ENCODE results near the gene LIPI. TPM values are rescaled to one million over a fixed set of nuclear protein-coding genes. Genes with fewer than 3 reads are reported as not detected.
"Not testable (repeated sequence)": the region's sequence is repeated elsewhere in the genome, so short reads cannot be mapped to it uniquely, and the experiment has no call there.

Gene LIPI
- total RNA-seq, 3 donors from 2014 or later (not counting 1 experiment from before 2014, with no cell fraction given) = not detected

DNA sequence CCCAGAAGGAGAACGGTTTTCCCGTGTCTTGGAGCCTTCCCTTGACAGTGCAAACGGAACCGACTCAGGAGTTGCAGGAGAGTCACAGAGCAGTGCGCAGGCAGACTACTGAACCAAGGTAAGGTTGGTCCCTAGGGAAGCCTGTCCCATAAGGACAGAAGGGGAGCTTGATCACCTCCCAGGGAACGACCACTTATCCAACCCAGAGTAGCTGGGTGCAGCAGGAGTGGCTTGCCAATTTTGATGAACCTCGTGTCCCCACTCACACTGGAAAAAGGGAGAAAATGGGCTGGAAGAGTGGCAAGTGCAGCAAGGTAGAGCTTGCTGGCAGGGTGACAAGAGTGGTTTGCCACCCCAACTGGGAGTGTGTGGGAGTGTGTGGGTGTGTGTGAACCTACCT lies 95.1 kb downstream of the LIPI start:
- TF ChIP-seq, protein P1, sequence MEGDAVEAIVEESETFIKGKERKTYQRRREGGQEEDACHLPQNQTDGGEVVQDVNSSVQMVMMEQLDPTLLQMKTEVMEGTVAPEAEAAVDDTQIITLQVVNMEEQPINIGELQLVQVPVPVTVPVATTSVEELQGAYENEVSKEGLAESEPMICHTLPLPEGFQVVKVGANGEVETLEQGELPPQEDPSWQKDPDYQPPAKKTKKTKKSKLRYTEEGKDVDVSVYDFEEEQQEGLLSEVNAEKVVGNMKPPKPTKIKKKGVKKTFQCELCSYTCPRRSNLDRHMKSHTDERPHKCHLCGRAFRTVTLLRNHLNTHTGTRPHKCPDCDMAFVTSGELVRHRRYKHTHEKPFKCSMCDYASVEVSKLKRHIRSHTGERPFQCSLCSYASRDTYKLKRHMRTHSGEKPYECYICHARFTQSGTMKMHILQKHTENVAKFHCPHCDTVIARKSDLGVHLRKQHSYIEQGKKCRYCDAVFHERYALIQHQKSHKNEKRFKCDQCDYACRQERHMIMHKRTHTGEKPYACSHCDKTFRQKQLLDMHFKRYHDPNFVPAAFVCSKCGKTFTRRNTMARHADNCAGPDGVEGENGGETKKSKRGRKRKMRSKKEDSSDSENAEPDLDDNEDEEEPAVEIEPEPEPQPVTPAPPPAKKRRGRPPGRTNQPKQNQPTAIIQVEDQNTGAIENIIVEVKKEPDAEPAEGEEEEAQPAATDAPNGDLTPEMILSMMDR (IDR thresholded peaks at IDR 0.05) = no peak
- H3K27me3 Mint-ChIP-seq (ENCODE audit: low read depth in 2 of 2) = no peaks in the 10 kb centered on the region
- Histone ChIP-seq H3K27ac (ENCODE audit: low read length) (no peak overlapping the region), H3K4me1 (ENCODE audit: control insufficient read depth, insufficient read depth, low read length) (no peaks in the 10 kb centered on the region), H3K4me3 (ENCODE audit: low read length) (no peak overlapping the region), H3K9me3 (ENCODE audit: control insufficient read depth, insufficient read depth, low read length) (no peaks in the 10 kb centered on the region), H3K27me3 (ENCODE audit: control insufficient read depth, insufficient read depth, low read length) (no peaks in the 10 kb centered on the region), H3K36me3 (ENCODE audit: control insufficient read depth, insufficient read depth, low read length) (no peaks in the 10 kb centered on the region)
- DNase-seq (no peak), ATAC-seq (no peak)
- 85% methylated on average over 7 of the region's 7 CpGs for WGBS (ENCODE audit: insufficient coverage)
- intact Hi-C loops (cut with micrococcal nuclease) = no loop called here
- peaks cover 10% of the 10 kb centered on the region for H3K36me3 Mint-ChIP-seq
- no peak overlapping the region for H3K4me3 Mint-ChIP-seq
- peaks cover 4 to 12% of the 10 kb centered on the region in 2 donors for H3K4me1 Mint-ChIP-seq
- H3K9me3 Mint-ChIP-seq = peaks cover 0 to 6% of the 10 kb centered on the region in 2 donors
- H3K27ac Mint-ChIP-seq = no peak overlapping the region

- peaks cover 10% of the 10 kb centered on the region for H3K36me3 Mint-ChIP-seq
- Histone ChIP-seq H3K4me3 (ENCODE audit: low read length) (no peak overlapping the region), H3K36me3 (ENCODE audit: control insufficient read depth, insufficient read depth, low read length) (no peaks in the 10 kb centered on the region), H3K9me3 (ENCODE audit: control insufficient read depth, insufficient read depth, low read length) (no peaks in the 10 kb centered on the region), H3K27ac (ENCODE audit: low read length) (no peak overlapping the region), H3K27me3 (ENCODE audit: control insufficient read depth, insufficient read depth, low read length) (no peaks in the 10 kb centered on the region), H3K4me1 (ENCODE audit: control insufficient read depth, insufficient read depth, low read length) (no peaks in the 10 kb centered on the region)
- TF ChIP-seq, protein P1 (IDR thresholded peaks at IDR 0.05) = no peak
- DNase-seq = no peak
- H3K4me1 Mint-ChIP-seq = peaks cover 0 to 6% of the 10 kb centered on the region in 2 donors
- H3K4me3 Mint-ChIP-seq = no peak overlapping the region
- intact Hi-C loops (cut with micrococcal nuclease) = no loop called here
- no peak overlapping the region for H3K27ac Mint-ChIP-seq
- peaks cover 0 to 9% of the 10 kb centered on the region in 2 donors for H3K9me3 Mint-ChIP-seq
- no peak for ATAC-seq
- H3K27me3 Mint-ChIP-seq (ENCODE audit: low read depth in 2 of 2) = no peaks in the 10 kb centered on the region
- 100% methylated on average over 3 of the region's 3 CpGs for WGBS (ENCODE audit: insufficient coverage)
Observed at GRCh38 chr21:14114251-14114650, 96.5 kb downstream of the LIPI start.

GRCh38 chr21:14104564-14104963 lies 106.2 kb downstream of the LIPI start:
- intact Hi-C loops (cut with micrococcal nuclease); H3K9me3 Mint-ChIP-seq; H3K27ac Mint-ChIP-seq; DNase-seq; H3K36me3 Mint-ChIP-seq; H3K27me3 Mint-ChIP-seq (ENCODE audit: low read depth in 2 of 2); ATAC-seq; H3K4me3 Mint-ChIP-seq; H3K27me3 ChIP-seq (ENCODE audit: control insufficient read depth, insufficient read depth, low read length); H3K4me1 Mint-ChIP-seq; H3K36me3 ChIP-seq (ENCODE audit: control insufficient read depth, insufficient read depth, low read length); H3K9me3 ChIP-seq (ENCODE audit: control insufficient read depth, insufficient read depth, low read length); H3K4me3 ChIP-seq (ENCODE audit: low read length); H3K4me1 ChIP-seq (ENCODE audit: control insufficient read depth, insufficient read depth, low read length); H3K27ac ChIP-seq (ENCODE audit: low read length): not testable (repeated sequence)
- 81% methylated on average over 4 of the region's 4 CpGs for WGBS (ENCODE audit: insufficient coverage)

DNA sequence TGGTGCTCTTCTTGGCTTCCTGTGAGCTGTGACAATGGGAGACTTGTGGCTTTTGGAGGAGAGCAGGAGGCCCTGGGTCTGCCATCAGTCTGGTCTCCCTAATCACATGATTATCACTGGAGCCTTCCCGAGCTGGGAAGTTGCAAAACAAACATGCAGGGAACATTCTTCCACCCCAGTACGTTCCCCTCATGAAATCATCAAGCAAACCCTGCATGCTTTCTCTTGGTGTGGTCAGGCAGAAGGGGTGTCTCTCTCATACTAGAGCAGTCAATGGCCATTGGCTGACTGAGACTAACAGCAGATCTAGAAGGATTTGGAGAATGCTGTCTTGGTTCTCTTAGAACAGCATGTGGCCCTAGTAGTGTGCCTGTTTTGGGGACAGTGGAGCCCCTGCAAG lies 111.2 kb downstream of the LIPI start:
- intact Hi-C loops (cut with micrococcal nuclease) = no loop called here

More for the DNA sequence above, 111.2 kb downstream of the LIPI start:
- H3K36me3 Mint-ChIP-seq = no peaks in the 10 kb centered on the region
- H3K27me3 ChIP-seq (ENCODE audit: control insufficient read depth, insufficient read depth, low read length) = no peaks in the 10 kb centered on the region
- ATAC-seq (no peak), DNase-seq (no peak)
- H3K9me3 ChIP-seq (ENCODE audit: control insufficient read depth, insufficient read depth, low read length) = no peaks in the 10 kb centered on the region
- no peak overlapping the region for H3K4me3 ChIP-seq (ENCODE audit: low read length)
- H3K9me3 Mint-ChIP-seq = peaks cover 5 to 6% of the 10 kb centered on the region in 2 donors
- no peak overlapping the region for H3K27ac Mint-ChIP-seq
- no peaks in the 10 kb centered on the region for H3K4me1 Mint-ChIP-seq
- TF ChIP-seq, protein P1 (IDR thresholded peaks at IDR 0.05) = no peak
- no peak overlapping the region for H3K27ac ChIP-seq (ENCODE audit: low read length)
- no peaks in the 10 kb centered on the region for H3K27me3 Mint-ChIP-seq (ENCODE audit: low read depth in 2 of 2)
- no peaks in the 10 kb centered on the region for H3K36me3 ChIP-seq (ENCODE audit: control insufficient read depth, insufficient read depth, low read length)
- H3K4me3 Mint-ChIP-seq = no peak overlapping the region
- H3K4me1 ChIP-seq (ENCODE audit: control insufficient read depth, insufficient read depth, low read length) = no peaks in the 10 kb centered on the region
- whole genome bisulfite sequencing (ENCODE audit: insufficient coverage) = 73% methylated on average over 2 of the region's 2 CpGs
